Tibial nerve (tissue), 4 donors: ENCODE measurements around the gene KCNK10. TPM values are rescaled to one million over a fixed set of nuclear protein-coding genes. Genes with fewer than 3 reads are reported as not detected.

ENCODE experiments used
- DNase-seq, 2 donors: peaks; one replicate each; pipeline ENCODE4 v3.0.0-alpha.2; 2019; ENCODE audit warnings: low spot score in 2 of 2
- H3K27ac ChIP-seq, 4 donors: fragments of 200-600 bp; sonication (generic) in 3 of 4; one replicate each; pipeline ENCODE4 v1.5.1; 2017 to 2019; ENCODE audit warnings: mild to moderate bottlenecking in 1 of 4
- H3K27me3 ChIP-seq, 2 donors: fragments of 200-600 bp; sonication (generic) in 1 of 2; one replicate each; pipeline versions ENCODE4 v1.5.1 to v1.6.0; 2017 to 2019
- H3K36me3 ChIP-seq, 3 donors: fragments of 200-600 bp; sonication (generic); one replicate each; pipeline ENCODE4 v1.5.1; 2018 to 2019
- H3K4me1 ChIP-seq, 4 donors: fragments of 200-600 bp; sonication (generic) in 3 of 4; one replicate each; pipeline ENCODE4 v1.5.1; 2017 to 2019
- H3K4me3 ChIP-seq, 4 donors: fragments of 200-600 bp; sonication (generic) in 3 of 4; one replicate each; pipeline ENCODE4 v1.5.1; 2017 to 2019; ENCODE audit warnings: mild to moderate bottlenecking in 1 of 4, moderate library complexity in 1 of 4
- H3K9me3 ChIP-seq, 4 donors: fragments of 200-600 bp; sonication (generic) in 3 of 4; one replicate each; pipeline ENCODE4 v1.5.1; 2017 to 2019
- CTCF ChIP-seq, 5 experiments: fragments of 200-600 bp in 3 of 5; fragments of 450-650 bp in 2 of 5; sonication (generic) in 3 of 5; IDR thresholded peaks; one replicate each; pipeline ENCODE4 v1.5.1; 2016 to 2019; ENCODE audit warnings: antibody characterized with exemption in 5 of 5, mild to moderate bottlenecking in 3 of 5, moderate library complexity in 2 of 5
- EP300 ChIP-seq, 2 donors: sonication (generic); formaldehyde crosslinking; IDR thresholded peaks; one replicate each; pipeline ENCODE4 v1.6.1; 2017; ENCODE audit warnings: antibody characterized with exemption in 2 of 2, mild to moderate bottlenecking in 1 of 2
- POLR2A ChIP-seq, 2 donors: fragments of 450-650 bp; IDR thresholded peaks; one replicate each; pipeline ENCODE4 v1.6.1; 2017; ENCODE audit warnings: antibody characterized with exemption in 2 of 2, mild to moderate bottlenecking in 2 of 2, moderate library complexity in 2 of 2
- WGBS, 2 donors: methylation state at CpG; one replicate each; pipeline ENCODE4 v1.1.5; 2018; 5-methylcytosine and 5-hydroxymethylcytosine counted together
- total RNA-seq, 4 donors: library from RNA; depleted of rRNA; stranded (reverse); fragments of >200 nt; gene quantifications; one replicate each; pipeline ENCODE4 v1.1.0, GENCODE V29; 2016

KCNK10 gene
- total RNA-seq, 4 donors from 2014 or later: not detected

GRCh38 chr14:88251650-88252049 lies 71.4 kb downstream of the KCNK10 start:
- no peaks in the 10 kb centered on the region for H3K27me3 ChIP-seq
- TF ChIP-seq CTCF (IDR thresholded peaks at IDR 0.05) (no peak), POLR2A (IDR thresholded peaks at IDR 0.05) (no peak), EP300 (IDR thresholded peaks at IDR 0.05) (no peak)
- no peaks in the 10 kb centered on the region for H3K36me3 ChIP-seq
- no peaks in the 10 kb centered on the region for H3K9me3 ChIP-seq
- no peak overlapping the region for H3K4me3 ChIP-seq
- no peak overlapping the region for H3K27ac ChIP-seq
- WGBS, 2 donors: 64 to 68% methylated on average over 1 of the region's 1 CpG
- H3K4me1 ChIP-seq: no peaks in the 10 kb centered on the region
- DNase-seq: no peak

GRCh38 chr14:88249266-88249665 lies 73.8 kb downstream of the KCNK10 start:
- Histone ChIP-seq H3K27ac (no peak overlapping the region), H3K36me3 (no peaks in the 10 kb centered on the region), H3K9me3 (no peaks in the 10 kb centered on the region), H3K4me1 (no peaks in the 10 kb centered on the region), H3K4me3 (no peak overlapping the region), H3K27me3 (no peaks in the 10 kb centered on the region)
- DNase-seq: no peak
- TF ChIP-seq POLR2A (IDR thresholded peaks at IDR 0.05): no peak
- no peak for TF ChIP-seq EP300 (IDR thresholded peaks at IDR 0.05)
- WGBS, 2 donors: 90% methylated on average over 4 of the region's 4 CpGs

GRCh38 chr14:88248606-88249005 lies 74.5 kb downstream of the KCNK10 start:
- TF ChIP-seq POLR2A (IDR thresholded peaks at IDR 0.05) (no peak), CTCF (IDR thresholded peaks at IDR 0.05) (no peak), EP300 (IDR thresholded peaks at IDR 0.05) (no peak)
- H3K27ac ChIP-seq: no peak overlapping the region
- H3K27me3 ChIP-seq: no peaks in the 10 kb centered on the region
- no peak overlapping the region for H3K4me3 ChIP-seq
- H3K9me3 ChIP-seq: no peaks in the 10 kb centered on the region
- no peaks in the 10 kb centered on the region for H3K4me1 ChIP-seq
- H3K36me3 ChIP-seq: no peaks in the 10 kb centered on the region
- whole genome bisulfite sequencing, 2 donors: 85 to 95% methylated on average over 4 of the region's 4 CpGs
- no peak for DNase-seq

- Histone ChIP-seq H3K36me3 (no peaks in the 10 kb centered on the region), H3K4me1 (no peaks in the 10 kb centered on the region), H3K27me3 (no peaks in the 10 kb centered on the region), H3K9me3 (no peaks in the 10 kb centered on the region), H3K27ac (no peak overlapping the region), H3K4me3 (no peak overlapping the region)
- DNase-seq: no peak
- WGBS, 2 donors: 79 to 90% methylated on average over 4 of the region's 4 CpGs
- TF ChIP-seq EP300 (IDR thresholded peaks at IDR 0.05) (no peak), CTCF (IDR thresholded peaks at IDR 0.05) (no peak), POLR2A (IDR thresholded peaks at IDR 0.05) (no peak)
Observed at GRCh38 chr14:88247228-88247627, 75.8 kb downstream of the KCNK10 start.

- Histone ChIP-seq H3K27me3 (no peaks in the 10 kb centered on the region), H3K9me3 (no peaks in the 10 kb centered on the region), H3K27ac (no peak overlapping the region), H3K4me1 (no peaks in the 10 kb centered on the region), H3K36me3 (no peaks in the 10 kb centered on the region), H3K4me3 (no peak overlapping the region)
- no peak for DNase-seq
- TF ChIP-seq EP300 (IDR thresholded peaks at IDR 0.05) (no peak), CTCF (IDR thresholded peaks at IDR 0.05) (no peak), POLR2A (IDR thresholded peaks at IDR 0.05) (no peak)
- WGBS, 2 donors: 29 to 35% methylated on average over 8 of the region's 8 CpGs
Observed at GRCh38 chr14:88245321-88245720, 77.7 kb downstream of the KCNK10 start.

- Histone ChIP-seq H3K9me3 (no peaks in the 10 kb centered on the region), H3K4me3 (no peak overlapping the region), H3K27ac (no peak overlapping the region), H3K4me1 (no peaks in the 10 kb centered on the region), H3K27me3 (no peaks in the 10 kb centered on the region), H3K36me3 (no peaks in the 10 kb centered on the region)
- TF ChIP-seq CTCF (IDR thresholded peaks at IDR 0.05): no peak
- no peak for TF ChIP-seq EP300 (IDR thresholded peaks at IDR 0.05)
- no peak for TF ChIP-seq POLR2A (IDR thresholded peaks at IDR 0.05)
- 57 to 63% methylated on average over 4 of the region's 4 CpGs for WGBS, 2 donors
- DNase-seq: no peak
Observed at GRCh38 chr14:88243946-88244345, 79.1 kb downstream of the KCNK10 start.
